Kidney (tissue), 14 donors: Measurements from ENCODE around the gene MAPK8. TPM values are rescaled to one million over a fixed set of nuclear protein-coding genes. Genes with fewer than 3 reads are reported as not detected.

Experiments used
- DNase-seq, 5 donors: peaks; one replicate each; pipeline ENCODE4 v3.0.0-alpha.2; 2013 to 2020
- FAIRE-seq: peaks from 2 replicates; lab custom pipeline; 2012; peaks lifted over from hg19 to GRCh38; lab: Jason Lieb, UNC
- H3K27ac ChIP-seq, 2 donors: one replicate each; pipeline ENCODE4 v1.7.0; 2013; ENCODE audit warnings: low read depth in 2 of 2, low read length in 2 of 2, inconsistent platforms in 1 of 2
- H3K27me3 ChIP-seq: one replicate; pipeline ENCODE4 v1.7.1; 2013; ENCODE audit warnings: low read length, inconsistent platforms; ENCODE audit not compliant: control insufficient read depth, insufficient read depth
- H3K36me3 ChIP-seq, 3 donors: one replicate each; pipeline versions ENCODE4 v1.7.0 to v1.7.1; 2013; ENCODE audit warnings: low read length in 3 of 3, control low read depth in 1 of 3, inconsistent platforms in 1 of 3; ENCODE audit not compliant: insufficient read depth in 3 of 3, control insufficient read depth in 2 of 3
- H3K4me1 ChIP-seq, 3 donors: one replicate each; pipeline versions ENCODE4 v1.7.0 to v1.7.1; 2013; ENCODE audit warnings: low read length in 3 of 3, inconsistent platforms in 1 of 3, low read depth in 1 of 3; ENCODE audit not compliant: control insufficient read depth in 2 of 3, insufficient read depth in 2 of 3
- H3K4me3 ChIP-seq, 3 donors: one replicate each; pipeline versions ENCODE4 v1.7.0 to v1.8.1; 2013; ENCODE audit warnings: low read length in 3 of 3, control low read depth in 1 of 3, inconsistent platforms in 1 of 3
- H3K9ac ChIP-seq, 3 donors: one replicate each; pipeline versions ENCODE4 v1.7.0 to v1.7.1; 2013; ENCODE audit warnings: low read length in 3 of 3, control low read depth in 1 of 3, inconsistent platforms in 1 of 3
- H3K9me3 ChIP-seq, 3 donors: one replicate each; pipeline versions ENCODE4 v1.7.0 to v1.7.1; 2013; ENCODE audit warnings: low read length in 3 of 3, control low read depth in 1 of 3, inconsistent platforms in 1 of 3; ENCODE audit not compliant: control insufficient read depth in 2 of 3, insufficient read depth in 1 of 3
- CTCF ChIP-seq: IDR thresholded peaks from 3 replicates; pipeline ENCODE4 v1.5.1; 2012; ENCODE audit warnings: mild to moderate bottlenecking, moderate library complexity, borderline replicate concordance; ENCODE audit not compliant: insufficient read depth; ENCODE audit errors: extremely low read depth
- intact Hi-C: fragments of 100-400 bp; cut with DNase I; formaldehyde crosslinking; loops from one replicate; pipeline ENCODE4 v1.11.1; 2022
- polyA plus RNA-seq: library from polyadenylated mRNA; stranded (reverse); fragments of 350-450 nt; fragmentation: Illumina TruSeq; extraction: RNeasy Lipid Tissue Mini Kit (QIAGEN cat#74804); gene quantifications from one replicate; pipeline ENCODE4 v1.2.3, GENCODE V29; 2014; ENCODE audit warnings: low read depth, low replicate concordance; ENCODE audit not compliant: insufficient read depth
- total RNA-seq: library from RNA; stranded (reverse); fragmentation: NEBNext Ultra II Directional; extraction: Animal tissue kit (Norgen Biotek cat#: 25700); gene quantifications from one replicate; pipeline ENCODE4 v1.2.1, GENCODE V29; 2021
- donor health status: control.
- donor health status: control.
- donor health status: control.
- donor health status: control.
- donor health status: control.
- donor health status: DM: yes; HTN: yes; CAD: no.
- donor health status: Normal renal cell carcinoma (clear cell type).

MAPK8 gene
- total and polyA plus RNA-seq, 2 donors from 2014 or later, result 17.0 to 36.7 TPM

- Histone ChIP-seq H3K4me1 (no peaks in the 10 kb centered on the region), H3K36me3 (peaks cover 2 to 12% (median 9%) of the 10 kb centered on the region in 3 donors), H3K27ac (no peak overlapping the region), H3K9me3 (no peaks in the 10 kb centered on the region), H3K4me3 (no peak overlapping the region), H3K27me3 (no peaks in the 10 kb centered on the region), H3K9ac (no peak overlapping the region)
- intact Hi-C loops, result no loop called here
- no peak for FAIRE-seq
- TF ChIP-seq CTCF, result no peak
- DNase-seq, result no peak
These were observed 99.7 kb downstream of the MAPK8 start for GRCh38 chr10:48406204-48406603.

- no peak for TF ChIP-seq CTCF
- FAIRE-seq, result no peak
These were observed 100.2 kb downstream of the MAPK8 start for GRCh38 chr10:48406658-48407057.

GRCh38 chr10:48410503-48410902, 104.0 kb downstream of the MAPK8 start:
- peaks cover 0 to 13% (median 0%) of the 10 kb centered on the region in 3 donors for H3K9me3 ChIP-seq
- no peak overlapping the region for H3K27ac ChIP-seq
- no peak for DNase-seq
- intact Hi-C loops, result no loop called here
- no peak overlapping the region for H3K9ac ChIP-seq
- peaks cover 3 to 12% (median 9%) of the 10 kb centered on the region in 3 donors for H3K36me3 ChIP-seq
- H3K27me3 ChIP-seq, result no peaks in the 10 kb centered on the region
- H3K4me3 ChIP-seq, result no peak overlapping the region
- no peak for FAIRE-seq
- H3K4me1 ChIP-seq, result no peaks in the 10 kb centered on the region
- TF ChIP-seq CTCF, result no peak

More at GRCh38 chr10:48406658-48407057, 100.2 kb downstream of the MAPK8 start:
- H3K27ac ChIP-seq, result no peak overlapping the region
- no peaks in the 10 kb centered on the region for H3K27me3 ChIP-seq
- H3K9ac ChIP-seq, result no peak overlapping the region
- no peaks in the 10 kb centered on the region for H3K4me1 ChIP-seq
- DNase-seq, result no peak
- no peaks in the 10 kb centered on the region for H3K9me3 ChIP-seq
- H3K36me3 ChIP-seq, result peaks cover 3 to 12% (median 9%) of the 10 kb centered on the region in 3 donors
- H3K4me3 ChIP-seq, result no peak overlapping the region
- intact Hi-C loops, result no loop called here

- Histone ChIP-seq H3K9ac (no peak overlapping the region), H3K27me3 (no peaks in the 10 kb centered on the region), H3K4me1 (no peaks in the 10 kb centered on the region), H3K27ac (no peak overlapping the region), H3K36me3 (peaks cover 3 to 12% (median 9%) of the 10 kb centered on the region in 3 donors), H3K9me3 (peaks cover 0 to 13% (median 0%) of the 10 kb centered on the region in 3 donors), H3K4me3 (no peak overlapping the region)
- DNase-seq (no peak), FAIRE-seq (no peak)
- TF ChIP-seq CTCF, result no peak
- intact Hi-C loops, result no loop called here
These were observed 105.0 kb downstream of the MAPK8 start for GRCh38 chr10:48411510-48411909.
